Astrocyte (in vitro differentiated cells and primary cell): Measurements from ENCODE around the gene SVIL. TPM values are rescaled to one million over a fixed set of nuclear protein-coding genes. Genes with fewer than 3 reads are reported as not detected.
A peak's percentile ranks its signal among the peaks of the same experiment; 100 is the strongest.

Source experiments
- DNase-seq: peaks from one replicate; pipeline ENCODE4 v3.0.0-alpha.2; 2010; ENCODE audit warnings: low read depth
- FAIRE-seq: peaks from 2 replicates; lab custom pipeline; 2011; peaks lifted over from hg19 to GRCh38; lab: Jason Lieb, UNC
- H2AFZ ChIP-seq: 2 replicates; pipeline ENCODE4 v1.6.0; 2012; ENCODE audit warnings: low read depth, low read length, inconsistent platforms
- H3K27ac ChIP-seq: 2 replicates; pipeline ENCODE4 v1.5.1; 2011; ENCODE audit warnings: low read depth, low read length, inconsistent platforms
- H3K27me3 ChIP-seq: 2 replicates; pipeline ENCODE4 v1.6.0; 2011; ENCODE audit warnings: low read length, inconsistent platforms; ENCODE audit not compliant: insufficient read depth
- H3K36me3 ChIP-seq: 2 replicates; pipeline ENCODE4 v1.5.1; 2011; ENCODE audit warnings: low read length, inconsistent platforms; ENCODE audit not compliant: insufficient read depth
- H3K4me1 ChIP-seq: 2 replicates; pipeline ENCODE4 v1.5.1; 2011; ENCODE audit warnings: low read length, inconsistent platforms; ENCODE audit not compliant: insufficient read depth
- H3K4me2 ChIP-seq: 2 replicates; pipeline ENCODE4 v1.6.0; 2012; ENCODE audit warnings: low read length, inconsistent platforms
- H3K4me3 ChIP-seq: 2 replicates; pipeline ENCODE4 v1.5.1; 2011; ENCODE audit warnings: low read depth, mild to moderate bottlenecking, low read length, inconsistent platforms; ENCODE audit not compliant: insufficient read depth
- H3K79me2 ChIP-seq: 2 replicates; pipeline ENCODE4 v1.6.0; 2012; ENCODE audit warnings: mild to moderate bottlenecking, low read length, inconsistent platforms; ENCODE audit not compliant: insufficient read depth
- H3K9ac ChIP-seq: 2 replicates; pipeline ENCODE4 v1.6.0; 2012; ENCODE audit warnings: mild to moderate bottlenecking, low read length, inconsistent platforms
- H3K9me3 ChIP-seq: 2 replicates; pipeline ENCODE4 v1.5.1; 2012; ENCODE audit warnings: low read depth, mild to moderate bottlenecking, low read length, inconsistent platforms; ENCODE audit not compliant: insufficient read depth
- H4K20me1 ChIP-seq: 2 replicates; pipeline ENCODE4 v1.6.0; 2012; ENCODE audit warnings: low read length, inconsistent platforms; ENCODE audit not compliant: insufficient read depth
- H3K27ac Mint-ChIP-seq: one replicate; pipeline ENCODE4 v1.8.0; 2021; ENCODE audit warnings: mild to moderate bottlenecking, mixed read lengths; ENCODE audit not compliant: unreplicated experiment
- H3K27me3 Mint-ChIP-seq: one replicate; pipeline ENCODE4 v1.8.0; 2021; ENCODE audit warnings: low read depth, mixed read lengths; ENCODE audit not compliant: unreplicated experiment
- H3K36me3 Mint-ChIP-seq: one replicate; pipeline ENCODE4 v1.8.0; 2021; ENCODE audit warnings: low read depth, mixed read lengths; ENCODE audit not compliant: unreplicated experiment
- H3K4me1 Mint-ChIP-seq: one replicate; pipeline ENCODE4 v1.8.0; 2021; ENCODE audit warnings: low read depth, mixed read lengths; ENCODE audit not compliant: unreplicated experiment
- H3K4me3 Mint-ChIP-seq: one replicate; pipeline ENCODE4 v1.8.0; 2021; ENCODE audit warnings: mild to moderate bottlenecking, moderate library complexity, mixed read lengths; ENCODE audit not compliant: unreplicated experiment
- H3K9me3 Mint-ChIP-seq: one replicate; pipeline ENCODE4 v1.8.0; 2021; ENCODE audit warnings: mild to moderate bottlenecking, mixed read lengths; ENCODE audit not compliant: unreplicated experiment
- EZH2 ChIP-seq: IDR thresholded peaks from 2 replicates; pipeline ENCODE4 v1.6.1; 2012; ENCODE audit warnings: mild to moderate bottlenecking, low read length, inconsistent platforms; ENCODE audit not compliant: insufficient read depth
- total RNA-seq: library from RNA; stranded (reverse); gene quantifications from 2 replicates; pipeline ENCODE4 v1.2.1, GENCODE V29; 2021
- TF ChIP-seq, protein P1 (sequence below): IDR thresholded peaks from 2 replicates; pipeline ENCODE4 v1.5.1; 2011; ENCODE audit warnings: low read depth, mild to moderate bottlenecking, inconsistent platforms, low read length, moderate library complexity; ENCODE audit not compliant: insufficient read depth

Gene SVIL
- total RNA-seq, 1 donor from 2014 or later: 70.4 TPM

DNA sequence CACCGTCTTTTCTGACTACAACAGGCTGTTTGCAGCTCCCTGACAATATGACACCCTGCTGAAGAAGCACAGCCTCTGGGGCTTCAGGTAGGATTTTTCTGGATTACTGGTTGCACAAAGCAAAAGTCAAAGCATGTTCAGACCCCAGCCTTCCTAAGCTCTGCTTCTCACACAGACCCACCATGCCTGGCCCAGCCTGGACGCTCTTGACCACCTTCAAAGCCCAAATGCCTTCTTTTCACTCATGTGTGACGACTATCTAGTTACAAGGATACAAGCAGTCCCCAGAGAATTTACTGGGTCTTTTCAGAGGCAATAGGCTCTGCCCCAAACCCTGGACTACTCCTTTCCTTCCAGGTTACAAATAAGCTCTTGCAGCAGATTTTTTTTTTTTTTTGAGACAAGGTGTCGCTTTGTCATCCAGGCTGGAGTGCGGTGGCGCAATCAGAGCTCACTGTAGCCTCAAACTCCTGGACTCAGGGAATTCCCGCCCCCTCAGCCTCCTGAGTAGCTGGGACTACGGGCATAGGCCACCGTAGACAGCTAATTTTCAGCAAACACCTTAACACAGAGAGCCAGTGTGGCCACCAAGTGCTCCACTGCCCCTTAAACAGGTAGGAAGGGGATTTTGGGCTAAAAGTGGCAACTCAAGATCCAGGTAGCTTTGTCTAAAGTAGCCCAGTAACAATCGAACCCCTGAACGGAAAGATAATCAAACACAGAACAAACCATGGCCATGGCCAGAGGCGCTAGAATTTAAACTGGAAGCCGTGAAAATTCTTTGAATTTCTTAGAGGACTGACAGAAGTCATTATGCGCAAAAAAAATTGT lies 16.2 kb downstream of the SVIL start:
- Histone ChIP-seq H3K9me3 (no peaks in the 10 kb centered on the region), H4K20me1 (peaks cover 76% of the 10 kb centered on the region), H3K36me3 (no peaks in the 10 kb centered on the region), H3K4me1 (peaks cover 9% of the 10 kb centered on the region), H2AFZ (no peak overlapping the region), H3K4me3 (no peak overlapping the region), H3K79me2 (peaks cover 76% of the 10 kb centered on the region), H3K4me2 (peak overlapping the region; percentile 42), H3K27me3 (no peaks in the 10 kb centered on the region), H3K9ac (no peak overlapping the region), H3K27ac (no peak overlapping the region)
- FAIRE-seq (no peak), DNase-seq (no peak)
- H3K27ac Mint-ChIP-seq: peak overlapping the region; percentile 51
- no peak for TF ChIP-seq EZH2
- TF ChIP-seq, protein P1, sequence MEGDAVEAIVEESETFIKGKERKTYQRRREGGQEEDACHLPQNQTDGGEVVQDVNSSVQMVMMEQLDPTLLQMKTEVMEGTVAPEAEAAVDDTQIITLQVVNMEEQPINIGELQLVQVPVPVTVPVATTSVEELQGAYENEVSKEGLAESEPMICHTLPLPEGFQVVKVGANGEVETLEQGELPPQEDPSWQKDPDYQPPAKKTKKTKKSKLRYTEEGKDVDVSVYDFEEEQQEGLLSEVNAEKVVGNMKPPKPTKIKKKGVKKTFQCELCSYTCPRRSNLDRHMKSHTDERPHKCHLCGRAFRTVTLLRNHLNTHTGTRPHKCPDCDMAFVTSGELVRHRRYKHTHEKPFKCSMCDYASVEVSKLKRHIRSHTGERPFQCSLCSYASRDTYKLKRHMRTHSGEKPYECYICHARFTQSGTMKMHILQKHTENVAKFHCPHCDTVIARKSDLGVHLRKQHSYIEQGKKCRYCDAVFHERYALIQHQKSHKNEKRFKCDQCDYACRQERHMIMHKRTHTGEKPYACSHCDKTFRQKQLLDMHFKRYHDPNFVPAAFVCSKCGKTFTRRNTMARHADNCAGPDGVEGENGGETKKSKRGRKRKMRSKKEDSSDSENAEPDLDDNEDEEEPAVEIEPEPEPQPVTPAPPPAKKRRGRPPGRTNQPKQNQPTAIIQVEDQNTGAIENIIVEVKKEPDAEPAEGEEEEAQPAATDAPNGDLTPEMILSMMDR: no peak
- peaks cover 5% of the 10 kb centered on the region for H3K36me3 Mint-ChIP-seq
- no peaks in the 10 kb centered on the region for H3K9me3 Mint-ChIP-seq
- peaks cover 38% of the 10 kb centered on the region for H3K4me1 Mint-ChIP-seq
- no peaks in the 10 kb centered on the region for H3K27me3 Mint-ChIP-seq
- no peak overlapping the region for H3K4me3 Mint-ChIP-seq

DNA sequence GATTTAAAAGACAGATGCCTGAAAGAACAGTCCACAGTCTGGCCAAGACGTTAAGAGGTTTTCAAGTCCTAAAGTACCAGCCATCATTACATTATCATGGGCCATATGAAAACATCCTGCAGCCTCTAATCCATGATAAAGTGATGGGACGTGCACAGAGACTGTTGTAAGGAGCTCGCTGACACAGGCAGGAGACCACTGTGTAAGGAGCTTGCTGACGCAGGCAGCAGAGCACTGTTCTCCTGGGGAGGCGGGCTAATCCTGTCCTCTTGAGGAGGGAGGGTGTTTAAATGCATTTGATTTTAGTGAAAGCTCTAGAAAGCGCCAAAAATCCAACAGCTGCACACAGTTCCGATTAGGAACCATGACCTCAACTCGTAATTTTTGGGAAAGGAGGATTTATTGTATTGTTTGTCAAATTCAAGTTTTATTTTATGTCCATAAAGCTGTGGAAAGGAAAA lies 16.9 kb downstream of the SVIL start:
- H3K27me3 Mint-ChIP-seq: no peaks in the 10 kb centered on the region
- H3K4me3 Mint-ChIP-seq: no peak overlapping the region
- peaks cover 75% of the 10 kb centered on the region for H4K20me1 ChIP-seq
- no peaks in the 10 kb centered on the region for H3K36me3 ChIP-seq
- H3K4me3 ChIP-seq: no peak overlapping the region
- peak overlapping the region; percentile 51 for H3K27ac Mint-ChIP-seq
- FAIRE-seq (no peak), DNase-seq (no peak)
- no peak overlapping the region for H2AFZ ChIP-seq
- peaks cover 71% of the 10 kb centered on the region for H3K79me2 ChIP-seq
- H3K27ac ChIP-seq: no peak overlapping the region
- H3K4me1 Mint-ChIP-seq: peaks cover 40% of the 10 kb centered on the region
- no peak overlapping the region for H3K9ac ChIP-seq
- no peaks in the 10 kb centered on the region for H3K9me3 ChIP-seq
- H3K9me3 Mint-ChIP-seq: no peaks in the 10 kb centered on the region
- no peak overlapping the region for H3K4me2 ChIP-seq
- no peaks in the 10 kb centered on the region for H3K27me3 ChIP-seq
- H3K36me3 Mint-ChIP-seq: peaks cover 6% of the 10 kb centered on the region
- peaks cover 12% of the 10 kb centered on the region for H3K4me1 ChIP-seq
- TF ChIP-seq, protein P1: no peak
- TF ChIP-seq EZH2: no peak

DNA sequence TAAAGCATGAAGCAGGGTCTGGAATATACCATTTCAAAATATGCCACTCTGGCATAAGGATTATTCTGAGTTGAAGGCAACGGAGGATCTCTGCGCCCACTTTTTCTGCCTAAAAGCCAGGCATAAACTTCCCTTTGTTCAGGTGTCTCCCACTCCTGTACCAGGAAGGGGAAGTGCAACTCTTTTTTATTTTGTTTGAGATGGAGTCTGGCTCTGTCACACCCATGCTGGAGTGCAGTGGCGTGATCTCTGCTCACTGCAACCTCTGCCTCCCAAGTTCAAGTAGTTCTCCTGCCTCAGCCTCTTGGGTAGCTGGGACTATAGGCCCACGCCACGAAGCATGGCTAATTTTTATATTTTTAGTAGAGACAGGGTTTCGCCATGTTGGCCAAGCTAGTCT lies 18.2 kb downstream of the SVIL start:
- no peaks in the 10 kb centered on the region for H3K36me3 ChIP-seq
- Mint-ChIP-seq H3K9me3 (no peaks in the 10 kb centered on the region), H3K4me3 (no peak overlapping the region), H3K4me1 (peaks cover 46% of the 10 kb centered on the region), H3K27me3 (no peaks in the 10 kb centered on the region), H3K36me3 (peaks cover 4% of the 10 kb centered on the region), H3K27ac (no peak overlapping the region)
- H2AFZ ChIP-seq: no peak overlapping the region
- H3K27me3 ChIP-seq: no peaks in the 10 kb centered on the region
- peaks cover 73% of the 10 kb centered on the region for H3K79me2 ChIP-seq
- DNase-seq (no peak), FAIRE-seq (no peak)
- no peak overlapping the region for H3K27ac ChIP-seq
- H3K4me1 ChIP-seq: peaks cover 10% of the 10 kb centered on the region
- H3K9me3 ChIP-seq: no peaks in the 10 kb centered on the region
- H3K4me3 ChIP-seq: no peak overlapping the region
- no peak for TF ChIP-seq EZH2
- TF ChIP-seq, protein P1: no peak
- no peak overlapping the region for H3K4me2 ChIP-seq
- no peak overlapping the region for H3K9ac ChIP-seq
- peaks cover 78% of the 10 kb centered on the region for H4K20me1 ChIP-seq
